GM23338 (cell line): ENCODE data around the gene TFIP11. TPM values are rescaled to one million over a fixed set of nuclear protein-coding genes. Genes with fewer than 3 reads are reported as not detected.

ENCODE experiments used
- ATAC-seq: fragments of 200-7000 bp; cut with Tn5 transposase; 3 replicates; pipeline ENCODE4 v1.9.1; 2020
- DNase-seq: peaks from one replicate; pipeline ENCODE4 v3.0.0-alpha.2; 2015; ENCODE audit warnings: low spot score
- H2AFZ ChIP-seq: fragments of 200-600 bp; sonication (generic); 2 replicates; pipeline ENCODE4 v1.8.0; 2016; ENCODE audit warnings: antibody characterized with exemption, mild to moderate bottlenecking, moderate library complexity
- H3F3A ChIP-seq: fragments of 200-600 bp; sonication (generic); replicated peaks from 2 replicates; pipeline ENCODE4 v1.8.0; 2017; ENCODE audit warnings: antibody characterized with exemption, mixed run types, low read depth
- H3K27ac ChIP-seq: fragments of 200-600 bp; sonication (generic); 2 replicates; pipeline ENCODE4 v1.6.1; 2016; ENCODE audit warnings: low read depth
- H3K27me3 ChIP-seq: fragments of 200-600 bp; sonication (generic); 2 replicates; pipeline ENCODE4 v1.8.0; 2016; ENCODE audit warnings: mild to moderate bottlenecking, mixed run types, moderate library complexity; ENCODE audit not compliant: insufficient read depth
- H3K36me3 ChIP-seq: fragments of 200-600 bp; sonication (generic); 2 replicates; pipeline ENCODE4 v1.8.0; 2016; ENCODE audit warnings: mild to moderate bottlenecking; ENCODE audit not compliant: insufficient read depth
- H3K4me1 ChIP-seq: fragments of 200-600 bp; sonication (generic); 2 replicates; pipeline ENCODE4 v1.8.0; 2016; ENCODE audit warnings: mild to moderate bottlenecking, moderate library complexity; ENCODE audit not compliant: insufficient read depth
- H3K4me2 ChIP-seq: fragments of 200-600 bp; sonication (generic); 2 replicates; pipeline ENCODE4 v1.7.1; 2017; ENCODE audit warnings: mixed run types
- H3K4me3 ChIP-seq: fragments of 200-600 bp; sonication (generic); 2 replicates; pipeline ENCODE4 v1.6.1; 2016; ENCODE audit warnings: mixed run types
- H3K79me2 ChIP-seq: fragments of 200-600 bp; sonication (generic); replicated peaks from 2 replicates; pipeline ENCODE4 v1.8.0; 2017; ENCODE audit warnings: mild to moderate bottlenecking; ENCODE audit not compliant: insufficient read depth
- H3K9me2 ChIP-seq: fragments of 200-600 bp; sonication (generic); 2 replicates; pipeline ENCODE4 v1.8.0; 2017; ENCODE audit not compliant: insufficient read depth
- H4K20me1 ChIP-seq: fragments of 200-600 bp; sonication (generic); replicated peaks from 2 replicates; pipeline ENCODE4 v1.8.0; 2017; ENCODE audit warnings: mild to moderate bottlenecking; ENCODE audit not compliant: insufficient read depth
- H3K27ac Mint-ChIP-seq: 2 replicates; pipeline ENCODE4 v1.8.0; 2020; ENCODE audit warnings: inconsistent platforms, mild to moderate bottlenecking, moderate library complexity, mixed read lengths
- H3K27me3 Mint-ChIP-seq: 3 replicates; pipeline ENCODE4 v1.8.0; 2022; ENCODE audit warnings: low read depth, mild to moderate bottlenecking, moderate library complexity, mixed read lengths, inconsistent platforms; ENCODE audit not compliant: insufficient read depth, poor library complexity
- H3K36me3 Mint-ChIP-seq: 3 replicates; pipeline ENCODE4 v1.8.0; 2021; ENCODE audit warnings: low read depth, mild to moderate bottlenecking, inconsistent platforms, moderate library complexity, mixed read lengths
- H3K4me1 Mint-ChIP-seq: 3 replicates; pipeline ENCODE4 v1.8.0; 2020; ENCODE audit warnings: mild to moderate bottlenecking, inconsistent platforms, mixed read lengths
- H3K4me3 Mint-ChIP-seq: 3 replicates; pipeline ENCODE4 v1.8.0; 2021; ENCODE audit warnings: moderate library complexity, mild to moderate bottlenecking, inconsistent platforms, mixed read lengths
- H3K9me3 Mint-ChIP-seq: 3 replicates; pipeline ENCODE4 v1.8.0; 2020; ENCODE audit warnings: moderate library complexity, mild to moderate bottlenecking, inconsistent platforms, mixed read lengths
- CREB1 ChIP-seq: fragments of 250-450 bp; sonication (Bioruptor Pico); IDR thresholded peaks from 2 replicates; pipeline ENCODE4 v1.5.0; 2020; ENCODE audit warnings: low read depth, mild to moderate bottlenecking, moderate library complexity
- CTCF ChIP-seq, 2 experiments: fragments of 200-600 bp in 1 of 2; sonication (generic) in 1 of 2; conservative IDR thresholded peaks; 2 replicates each; pipeline versions ENCODE4 v1.5.1 to v1.6.1; 2016 to 2017; ENCODE audit warnings: antibody characterized with exemption in 2 of 2, low read depth in 2 of 2, mild to moderate bottlenecking in 2 of 2, moderate library complexity in 1 of 2
- ETS1 ChIP-seq: IDR thresholded peaks from 2 replicates; pipeline ENCODE4 v1.6.1; 2016; ENCODE audit warnings: antibody characterized with exemption
- EZH2phosphoT487 ChIP-seq: fragments of 200-600 bp; sonication (generic); IDR thresholded peaks from one replicate; pipeline ENCODE4 v1.8.1; 2018; ENCODE audit warnings: antibody characterized with exemption; ENCODE audit not compliant: unreplicated experiment
- JUNB ChIP-seq: IDR thresholded peaks from one replicate; pipeline ENCODE4 v1.6.1; 2016; ENCODE audit warnings: antibody characterized with exemption; ENCODE audit not compliant: unreplicated experiment
- NANOG ChIP-seq: IDR thresholded peaks from 2 replicates; pipeline ENCODE4 v1.6.1; 2016; ENCODE audit warnings: antibody characterized with exemption, borderline replicate concordance
- POLR2AphosphoS5 ChIP-seq: IDR thresholded peaks from 2 replicates; pipeline ENCODE4 v1.6.1; 2016; ENCODE audit warnings: antibody characterized with exemption, low read depth
- ZNF114 ChIP-seq: fragments of 250-450 bp; sonication (Bioruptor Pico); IDR thresholded peaks from 2 replicates; pipeline ENCODE4 v1.5.0; 2020; ENCODE audit warnings: mild to moderate bottlenecking, moderate library complexity
- ZNF462 ChIP-seq: fragments of 250-450 bp; sonication (Bioruptor Pico); IDR thresholded peaks from 2 replicates; pipeline ENCODE4 v1.5.0; 2020; ENCODE audit warnings: mild to moderate bottlenecking, moderate library complexity
- polyA plus RNA-seq: library from polyadenylated mRNA; unstranded; fragments of >200 nt; fragmentation: Nextera tagmentation; extraction: Ambion mirVana; gene quantifications from 2 replicates; pipeline ENCODE4 v1.2.1, GENCODE V29; 2016
- total RNA-seq: library from RNA; depleted of rRNA; stranded (reverse); fragments of >200 nt; shearing (Covaris generic); gene quantifications from 2 replicates; pipeline ENCODE4 v1.2.3, GENCODE V29; 2014

TFIP11 gene
- total and polyA plus RNA-seq, 2 experiments from 2014 or later: 17.1 to 26.2 TPM

GRCh38 chr22:26463101-26463661 is 49.1 kb downstream of the TFIP11 start:
- Histone ChIP-seq H3K79me2 (peaks cover 15% of the 10 kb centered on the region; the same call in 1 of the 2 replicates), H3K4me3 (no peak overlapping the region), H3K36me3 (peaks cover 20% of the 10 kb centered on the region), H3K27me3 (no peaks in the 10 kb centered on the region), H3K4me2 (no peak overlapping the region), H3K4me1 (no peaks in the 10 kb centered on the region), H2AFZ (no peak overlapping the region), H3K27ac (no peak overlapping the region), H3F3A (peaks cover 11% of the 10 kb centered on the region; the same call in 1 of the 2 replicates), H4K20me1 (no peaks in the 10 kb centered on the region; the same call in none of the 2 replicates), H3K9me2 (no peaks in the 10 kb centered on the region)
- Mint-ChIP-seq H3K27ac (no peak overlapping the region), H3K4me1 (peaks cover 6% of the 10 kb centered on the region; the same call in 2 of the 3 replicates), H3K36me3 (peaks cover 60% of the 10 kb centered on the region), H3K9me3 (no peaks in the 10 kb centered on the region), H3K4me3 (no peak overlapping the region), H3K27me3 (peaks cover 2% of the 10 kb centered on the region)
- DNase-seq (no peak), ATAC-seq (no peak)
- TF ChIP-seq CREB1 (CRISPR knock-in tag) (no peak), ZNF462 (CRISPR knock-in tag) (no peak), CTCF (conservative IDR thresholded peaks at IDR 0.05; ENCODE audit: low read depth in 2 of 2) (no peak), NANOG (no peak), POLR2AphosphoS5 (no peak), JUNB (no peak), EZH2phosphoT487 (no peak), ETS1 (no peak), ZNF114 (no peak)
